NCI-H82 treated with DMSO at 0.1 percent for 48 hours (cell line): ENCODE results near the gene CPNE7.

ENCODE experiments used
- DNase-seq: peaks from one replicate; lab custom pipeline; 2025; ENCODE audit not compliant: unreplicated experiment; lab: John Stamatoyannopoulos, UW

CPNE7 gene

GRCh38 chr16:89548344-89549006 lies 27.1 kb upstream of the CPNE7 start:
- DNase-seq, result no peak

- DNase-seq, result no peak
Measured at GRCh38 chr16:89549007-89549700, 26.4 kb upstream of the CPNE7 start.

GRCh38 chr16:89550421-89551007 lies 25.0 kb upstream of the CPNE7 start:
- DNase-seq, result no peak

- no peak for DNase-seq
Measured at GRCh38 chr16:89552329-89552728, 23.2 kb upstream of the CPNE7 start.

- DNase-seq, result no peak
Measured at GRCh38 chr16:89552913-89553312, 22.6 kb upstream of the CPNE7 start.

- no peak for DNase-seq
Measured at GRCh38 chr16:89553733-89554132, 21.8 kb upstream of the CPNE7 start.

GRCh38 chr16:89554343-89554742 lies 21.2 kb upstream of the CPNE7 start:
- no peak for DNase-seq

- no peak for DNase-seq
Measured at GRCh38 chr16:89555265-89555664, 20.3 kb upstream of the CPNE7 start.

GRCh38 chr16:89555780-89556179 lies 19.8 kb upstream of the CPNE7 start:
- no peak for DNase-seq

- peak; percentile 21 for DNase-seq
Measured at GRCh38 chr16:89556750-89557689, 18.5 kb upstream of the CPNE7 start.

GRCh38 chr16:89557690-89558490 lies 17.7 kb upstream of the CPNE7 start:
- no peak for DNase-seq

- DNase-seq, result peak; percentile 77
Measured at GRCh38 chr16:89560378-89561141, 15.0 kb upstream of the CPNE7 start, which contains the start of gene RPL13. RPL13 (plus strand) TSS chr16:89560682; CDS start chr16:89560960, 278 bp downstream.

- no peak for DNase-seq
Measured at GRCh38 chr16:89561142-89561883, 14.2 kb upstream of the CPNE7 start.

GRCh38 chr16:89561884-89562599 lies 13.5 kb upstream of the CPNE7 start:
- DNase-seq, result no peak

GRCh38 chr16:89562939-89563338 lies 12.6 kb upstream of the CPNE7 start:
- no peak for DNase-seq

GRCh38 chr16:89563639-89564392 lies 11.7 kb upstream of the CPNE7 start:
- no peak for DNase-seq

GRCh38 chr16:89564476-89565255 lies 10.9 kb upstream of the CPNE7 start:
- DNase-seq, result no peak
